ENCODE measurements around the gene TAB3.

TAB3 gene

GRCh38 chrX:30885136-30885535, 3.9 kb downstream of the TAB3 start:
- no peak for DNase-seq

- DNase-seq = no peak
These were observed 5.9 kb downstream of the TAB3 start for GRCh38 chrX:30883138-30883537.

- no peak for DNase-seq
These were observed 7.3 kb downstream of the TAB3 start for GRCh38 chrX:30881797-30882196.

- no peak for DNase-seq
These were observed 7.7 kb downstream of the TAB3 start for GRCh38 chrX:30881390-30881789.

GRCh38 chrX:30880058-30880457, 9.0 kb downstream of the TAB3 start:
- DNase-seq = no peak

- no peak for DNase-seq
These were observed 12.7 kb downstream of the TAB3 start for GRCh38 chrX:30876367-30876766.

GRCh38 chrX:30875957-30876356, 13.1 kb downstream of the TAB3 start:
- DNase-seq = no peak

GRCh38 chrX:30874851-30875250, 14.2 kb downstream of the TAB3 start:
- no peak for DNase-seq

GRCh38 chrX:30870572-30870971, 18.5 kb downstream of the TAB3 start:
- DNase-seq = no peak

GRCh38 chrX:30865612-30866011, 23.4 kb downstream of the TAB3 start:
- DNase-seq = no peak

- DNase-seq = no peak
These were observed 24.0 kb downstream of the TAB3 start for GRCh38 chrX:30865015-30865414.

GRCh38 chrX:30864383-30864785, 24.7 kb downstream of the TAB3 start:
- DNase-seq = no peak

- no peak for DNase-seq
These were observed 25.1 kb downstream of the TAB3 start for GRCh38 chrX:30863974-30864373.

GRCh38 chrX:30858098-30858497, 31.0 kb downstream of the TAB3 start:
- DNase-seq = no peak

- DNase-seq = no peak
These were observed 37.6 kb downstream of the TAB3 start for GRCh38 chrX:30851449-30851848.

GRCh38 chrX:30835373-30835772, 53.7 kb downstream of the TAB3 start:
- DNase-seq = no peak

GRCh38 chrX:30833896-30834295, 55.2 kb downstream of the TAB3 start:
- DNase-seq = no peak

GRCh38 chrX:30831082-30831481, 58.0 kb downstream of the TAB3 start:
- no peak for DNase-seq

- no peak for DNase-seq
These were observed 58.6 kb downstream of the TAB3 start for GRCh38 chrX:30830326-30830943.

GRCh38 chrX:30824275-30824674, 64.8 kb downstream of the TAB3 start:
- no peak for DNase-seq

- no peak for DNase-seq
These were observed 66.3 kb downstream of the TAB3 start for GRCh38 chrX:30822764-30823163.

GRCh38 chrX:30822068-30822681, 66.9 kb downstream of the TAB3 start:
- DNase-seq = no peak

- no peak for DNase-seq
These were observed 67.9 kb downstream of the TAB3 start for GRCh38 chrX:30821116-30821515.

- no peak for DNase-seq
These were observed 70.0 kb downstream of the TAB3 start for GRCh38 chrX:30819080-30819479.

GRCh38 chrX:30816079-30816478, 73.0 kb downstream of the TAB3 start:
- DNase-seq = no peak

Data from NCI-H2029 treated with DMSO at 0.1 percent for 48 hours (cell line).